GM15510 (cell line): ENCODE results near the gene CDK11A.

ENCODE experiments used
- POLR2A ChIP-seq: IDR thresholded peaks from 3 replicates; pipeline ENCODE4 v1.6.1; 2011; ENCODE audit warnings: borderline replicate concordance; ENCODE audit not compliant: insufficient read length; ENCODE audit errors: extremely low read depth

CDK11A gene

GRCh38 chr1:1724035-1724864, at the start of gene CDK11A:
Gene CDK11A, minus strand, starts transcription at chr1:1724357. Its CDS starts 1,539 bp downstream, at chr1:1722818.
- TF ChIP-seq POLR2A = peak; percentile 51

- TF ChIP-seq POLR2A = no peak
Observed at GRCh38 chr1:1773874-1774273, 49.7 kb upstream of the CDK11A start.

GRCh38 chr1:1771096-1771495, 46.9 kb upstream of the CDK11A start:
- no peak for TF ChIP-seq POLR2A

GRCh38 chr1:1770102-1770501, 45.9 kb upstream of the CDK11A start:
- TF ChIP-seq POLR2A = no peak

GRCh38 chr1:1768249-1768992, 44.3 kb upstream of the CDK11A start:
- no peak for TF ChIP-seq POLR2A

- no peak for TF ChIP-seq POLR2A
Observed at GRCh38 chr1:1764876-1765470, 40.8 kb upstream of the CDK11A start.

GRCh38 chr1:1763657-1764621, 39.8 kb upstream of the CDK11A start:
- no peak for TF ChIP-seq POLR2A

GRCh38 chr1:1761504-1762376, 37.6 kb upstream of the CDK11A start:
- no peak for TF ChIP-seq POLR2A

- no peak for TF ChIP-seq POLR2A
Observed at GRCh38 chr1:1760715-1761114, 36.6 kb upstream of the CDK11A start.

GRCh38 chr1:1760345-1760650, 36.1 kb upstream of the CDK11A start:
- TF ChIP-seq POLR2A = no peak

- no peak for TF ChIP-seq POLR2A
Observed at GRCh38 chr1:1759456-1760344, 35.5 kb upstream of the CDK11A start.

- TF ChIP-seq POLR2A = no peak
Observed at GRCh38 chr1:1758692-1759455, 34.7 kb upstream of the CDK11A start.

GRCh38 chr1:1758059-1758621, 34.0 kb upstream of the CDK11A start:
- no peak for TF ChIP-seq POLR2A
